Stimulated activated CD8-positive, alpha-beta memory T cell treated with anti-CD3 and anti-CD28 coated beads, Interleukin-7, amount 100 ng/mL, for 48 hours (primary cell): Measurements from ENCODE around the gene CALML4.
"Not testable (repeated sequence)": the region's sequence is repeated elsewhere in the genome, so short reads cannot be mapped to it uniquely, and the experiment has no call there.

Experiments used
- DNase-seq, 2 donors: peaks; one replicate each; pipeline ENCODE4 v3.0.0-alpha.2; 2020; ENCODE audit warnings: low read depth in 1 of 2; ENCODE audit errors: extremely low read depth in 1 of 2

CALML4 gene

GRCh38 chr15:68209272-68209671 is 4.1 kb upstream of the CALML4 start:
- no peak for DNase-seq

- no peak for DNase-seq
These were observed 3.6 kb upstream of the CALML4 start for GRCh38 chr15:68208636-68209240.

GRCh38 chr15:68208136-68208535 is 3.0 kb upstream of the CALML4 start:
- no peak for DNase-seq

- DNase-seq = no peak
These were observed 2.2 kb upstream of the CALML4 start for GRCh38 chr15:68207176-68207935.

GRCh38 chr15:68206711-68207151 is 1.6 kb upstream of the CALML4 start:
- no peak for DNase-seq

- no peak for DNase-seq
These were observed 915 bp upstream of the CALML4 start for GRCh38 chr15:68205954-68206539.

GRCh38 chr15:68205558-68205944 is 419 bp upstream of the CALML4 start:
- DNase-seq = no peak

GRCh38 chr15:68204361-68204760 is 771 bp downstream of the CALML4 start:
- DNase-seq = no peak

- DNase-seq = no peak
These were observed 1.2 kb downstream of the CALML4 start for GRCh38 chr15:68203956-68204355.

- no peak for DNase-seq
These were observed 1.6 kb downstream of the CALML4 start for GRCh38 chr15:68203486-68203885.

GRCh38 chr15:68202994-68203393 is 2.1 kb downstream of the CALML4 start:
- not testable (repeated sequence) for DNase-seq

GRCh38 chr15:68201879-68202261 is 3.3 kb downstream of the CALML4 start:
- no peak for DNase-seq

- DNase-seq = no peak
These were observed 3.8 kb downstream of the CALML4 start for GRCh38 chr15:68201153-68201878.

- no peak for DNase-seq
These were observed 4.9 kb downstream of the CALML4 start for GRCh38 chr15:68200016-68200861.

- DNase-seq = no peak
These were observed 5.8 kb downstream of the CALML4 start for GRCh38 chr15:68199340-68199739.

- no peak for DNase-seq
These were observed 7.3 kb downstream of the CALML4 start for GRCh38 chr15:68197661-68198437.

GRCh38 chr15:68197170-68197492 is 8.0 kb downstream of the CALML4 start:
- DNase-seq = no peak

GRCh38 chr15:68196445-68197169 is 8.5 kb downstream of the CALML4 start:
- DNase-seq = no peak

- DNase-seq = no peak
These were observed 9.6 kb downstream of the CALML4 start for GRCh38 chr15:68195336-68196112.
